GM23248 (cell line): Measurements from ENCODE around the gene SEC31A.

Experiments
- EZH2 ChIP-seq: fragments of 200-600 bp; sonication (generic); IDR thresholded peaks from 2 replicates; pipeline ENCODE4 v1.6.1; 2018; ENCODE audit warnings: antibody characterized with exemption, mild to moderate bottlenecking; ENCODE audit not compliant: insufficient read depth, poor library complexity, severe bottlenecking
- EZH2phosphoT487 ChIP-seq: fragments of 200-600 bp; sonication (generic); IDR thresholded peaks from 2 replicates; pipeline ENCODE4 v1.6.1; 2018; ENCODE audit warnings: antibody characterized with exemption, moderate library complexity, mild to moderate bottlenecking, low read depth; ENCODE audit not compliant: insufficient read depth

GRCh38 chr4:82776925-82777542, 113.9 kb downstream of the SEC31A start:
- TF ChIP-seq EZH2 (no peak), EZH2phosphoT487 (no peak)
